A549 (cell line): ENCODE measurements around the gene EPB41L2. TPM values are rescaled to one million over a fixed set of nuclear protein-coding genes. Genes with fewer than 3 reads are reported as not detected.

Source experiments
- ATAC-seq, 2 experiments: fragments of 200-7000 bp in 1 of 2; fragments of >200 bp in 1 of 2; cut with Nextera tagmentation in 1 of 2; cut with Tn5 transposase in 1 of 2; 3 replicates each; pipeline versions ENCODE4 v1.8.0 to v1.9.1; 2018 to 2020; ENCODE audit warnings: mild to moderate bottlenecking in 1 of 2, moderate library complexity in 1 of 2
- CTCF ChIA-PET: fragments of 300-600 bp; sonication (Branson Sonifier 250); formaldehyde crosslinking; extraction: SDS; loops from one replicate; lab custom pipeline; 2021; ENCODE audit warnings: antibody characterized with exemption, inconsistent platforms; lab: Yijun Ruan, JAX
- POLR2A ChIA-PET: fragments of 350-600 bp; formaldehyde crosslinking; extraction: SDS; loops from one replicate; lab custom pipeline; 2021; ENCODE audit warnings: antibody characterized with exemption, inconsistent platforms; lab: Yijun Ruan, JAX
- DNase-seq, 2 experiments: peaks; one replicate each; pipeline versions ENCODE4 v3.0.0 to v3.0.0-alpha.2; 2011 to 2016; ENCODE audit warnings: low read depth in 1 of 2, low spot score in 1 of 2
- FAIRE-seq: peaks from 2 replicates; lab custom pipeline; 2011; peaks lifted over from hg19 to GRCh38; lab: Jason Lieb, UNC
- H3K27ac ChIP-seq, 2 experiments: fragments of >200 bp; sonication (Bioruptor Twin); formaldehyde crosslinking; 3 replicates each; pipeline ENCODE4 v1.5.1; 2016 to 2017
- H3K4me1 ChIP-seq: fragments of >200 bp; sonication (Bioruptor Twin); formaldehyde crosslinking; 3 replicates; pipeline ENCODE4 v1.6.1; 2016
- H3K4me2 ChIP-seq: fragments of >200 bp; sonication (Bioruptor Twin); formaldehyde crosslinking; 3 replicates; pipeline ENCODE4 v1.6.1; 2016
- H3K4me3 ChIP-seq: fragments of >200 bp; sonication (Bioruptor Twin); formaldehyde crosslinking; 3 replicates; pipeline ENCODE4 v1.5.1; 2016
- H3K9me3 ChIP-seq: fragments of >200 bp; sonication (Bioruptor Twin); formaldehyde crosslinking; 3 replicates; pipeline ENCODE4 v1.6.1; 2016
- BHLHE40 ChIP-seq: IDR thresholded peaks from 2 replicates; pipeline ENCODE4 v1.6.1; 2012; ENCODE audit warnings: low read depth, low read length, inconsistent platforms
- CBX8 ChIP-seq: fragments of 200-600 bp; sonication (generic); IDR thresholded peaks from 2 replicates; pipeline ENCODE4 v1.6.1; 2016
- CEBPB ChIP-seq, 2 experiments: fragments of >200 bp in 1 of 2; sonication (Bioruptor Twin) in 1 of 2; formaldehyde crosslinking in 1 of 2; IDR thresholded peaks; 2 replicates each; pipeline ENCODE4 v1.6.1; 2012 to 2016
- CHD4 ChIP-seq: fragments of 200-600 bp; sonication (generic); IDR thresholded peaks from 2 replicates; pipeline ENCODE4 v1.6.1; 2016; ENCODE audit warnings: antibody characterized with exemption, mild to moderate bottlenecking, borderline replicate concordance
- EHMT2 ChIP-seq: fragments of 200-600 bp; sonication (generic); IDR thresholded peaks from 2 replicates; pipeline ENCODE4 v1.6.1; 2016; ENCODE audit warnings: antibody characterized with exemption, low read depth, mild to moderate bottlenecking, moderate library complexity
- EP300 ChIP-seq, 2 experiments: fragments of >200 bp; sonication (Bioruptor Twin); formaldehyde crosslinking; IDR thresholded peaks; 2 replicates in 1 of 2; 3 replicates in 1 of 2; pipeline ENCODE4 v1.6.1; 2016 to 2017
- FOSB ChIP-seq: fragments of 250-450 bp; sonication (Bioruptor Pico); IDR thresholded peaks from 2 replicates; pipeline ENCODE4 v1.5.0; 2020; ENCODE audit warnings: mild to moderate bottlenecking, moderate library complexity
- HDAC2 ChIP-seq: fragments of 200-600 bp; sonication (generic); IDR thresholded peaks from 2 replicates; pipeline ENCODE4 v1.6.1; 2016
- HEYL ChIP-seq: fragments of 250-450 bp; sonication (Bioruptor Pico); IDR thresholded peaks from 2 replicates; pipeline ENCODE4 v1.8.0; 2021; ENCODE audit warnings: mild to moderate bottlenecking, moderate library complexity
- MYC ChIP-seq: IDR thresholded peaks from 2 replicates; pipeline ENCODE4 v1.6.1; 2012; ENCODE audit warnings: mild to moderate bottlenecking, inconsistent platforms, low read length, improper control_type of control experiment, borderline replicate concordance
- NFE2L2 ChIP-seq: fragments of 150-350 bp; conservative IDR thresholded peaks from 2 replicates; pipeline ENCODE4 v1.6.1; 2014; ENCODE audit warnings: low read length
- NPAS2 ChIP-seq: fragments of 250-450 bp; sonication (Bioruptor Pico); IDR thresholded peaks from 2 replicates; pipeline ENCODE4 v1.8.0; 2022; ENCODE audit warnings: mild to moderate bottlenecking, moderate library complexity, borderline replicate concordance
- PHF8 ChIP-seq: fragments of 200-600 bp; sonication (generic); IDR thresholded peaks from 2 replicates; pipeline ENCODE4 v1.6.1; 2016; ENCODE audit warnings: low read depth, mild to moderate bottlenecking, antibody characterized with exemption, moderate library complexity, borderline replicate concordance
- POLR2A ChIP-seq: IDR thresholded peaks from 2 replicates; pipeline ENCODE4 v1.6.1; 2012; ENCODE audit warnings: mild to moderate bottlenecking, low read length
- POLR2AphosphoS2 ChIP-seq: conservative IDR thresholded peaks from 2 replicates; pipeline ENCODE4 v1.6.1; 2012; ENCODE audit warnings: low read length, improper control_type of control experiment, inconsistent platforms
- RARB ChIP-seq: fragments of 250-450 bp; sonication (Bioruptor Pico); IDR thresholded peaks from 2 replicates; pipeline ENCODE4 v1.8.0; 2021; ENCODE audit warnings: mild to moderate bottlenecking, moderate library complexity
- RCOR1 ChIP-seq: fragments of 150-350 bp; IDR thresholded peaks from 2 replicates; pipeline ENCODE4 v1.6.1; 2014; ENCODE audit warnings: antibody characterized with exemption, low read length, low read depth
- SMC3 ChIP-seq: fragments of >200 bp; sonication (Bioruptor Twin); formaldehyde crosslinking; IDR thresholded peaks from 3 replicates; pipeline ENCODE4 v1.6.1; 2018; ENCODE audit warnings: inconsistent platforms
- SREBF2 ChIP-seq: fragments of 450-650 bp; IDR thresholded peaks from 2 replicates; pipeline ENCODE4 v1.6.1; 2014; ENCODE audit warnings: mild to moderate bottlenecking, moderate library complexity
- ZC3H11A ChIP-seq: fragments of 450-650 bp; IDR thresholded peaks from 2 replicates; pipeline ENCODE4 v1.6.1; 2014; ENCODE audit warnings: antibody characterized with exemption, mild to moderate bottlenecking
- ZFP36 ChIP-seq: fragments of 450-650 bp; IDR thresholded peaks from 2 replicates; pipeline ENCODE4 v1.6.1; 2014; ENCODE audit warnings: borderline replicate concordance; ENCODE audit not compliant: partially characterized antibody
- ZNF302 ChIP-seq: fragments of 250-450 bp; sonication (Bioruptor Pico); IDR thresholded peaks from 2 replicates; pipeline ENCODE4 v1.9.0; 2021; ENCODE audit warnings: inconsistent platforms, mild to moderate bottlenecking, moderate library complexity
- WGBS: methylation state at CpG from one replicate; pipeline ENCODE4 v1.1.6; 2017; ENCODE audit errors: missing lambda C conversion rate; 5-methylcytosine and 5-hydroxymethylcytosine counted together
- polyA plus RNA-seq, 4 experiments: library from polyadenylated mRNA; depleted of rRNA in 3 of 4; stranded (reverse); fragments of >200 nt; fragmentation: RNase III in 1 of 4; extraction: RNeasy Plus Mini Kit Qiagen cat#74134 plus additional on column Dnase treatment in 1 of 4; gene quantifications; 2 replicates in 3 of 4; 3 replicates in 1 of 4; pipeline ENCODE4 v1.2.3, GENCODE V29; 2011 to 2017
- TF ChIP-seq, protein P1 (sequence below): fragments of >200 bp; sonication (Bioruptor Twin); formaldehyde crosslinking; IDR thresholded peaks from 3 replicates; pipeline ENCODE4 v1.5.1; 2016
- TF ChIP-seq, protein P2 (sequence below): IDR thresholded peaks from 2 replicates; pipeline ENCODE4 v1.6.1; 2012
- TF ChIP-seq, protein P3 (sequence below): IDR thresholded peaks from 2 replicates; pipeline ENCODE4 v1.6.1; 2012; ENCODE audit warnings: low read depth, borderline replicate concordance
- TF ChIP-seq, protein P4 (sequence below): fragments of 150-350 bp; IDR thresholded peaks from 2 replicates; pipeline ENCODE4 v1.6.1; 2014; ENCODE audit warnings: low read depth, mild to moderate bottlenecking, low read length
- TF ChIP-seq, protein P5 (sequence below): fragments of 200-600 bp; sonication (generic); IDR thresholded peaks from 2 replicates; pipeline ENCODE4 v1.6.1; 2016; ENCODE audit warnings: antibody characterized with exemption, mild to moderate bottlenecking, moderate library complexity

Gene EPB41L2
- polyA plus RNA-seq, 2 of the 4 experiments (the other 2 are of a cell fraction): 42.9 to 50.3 TPM

DNA sequence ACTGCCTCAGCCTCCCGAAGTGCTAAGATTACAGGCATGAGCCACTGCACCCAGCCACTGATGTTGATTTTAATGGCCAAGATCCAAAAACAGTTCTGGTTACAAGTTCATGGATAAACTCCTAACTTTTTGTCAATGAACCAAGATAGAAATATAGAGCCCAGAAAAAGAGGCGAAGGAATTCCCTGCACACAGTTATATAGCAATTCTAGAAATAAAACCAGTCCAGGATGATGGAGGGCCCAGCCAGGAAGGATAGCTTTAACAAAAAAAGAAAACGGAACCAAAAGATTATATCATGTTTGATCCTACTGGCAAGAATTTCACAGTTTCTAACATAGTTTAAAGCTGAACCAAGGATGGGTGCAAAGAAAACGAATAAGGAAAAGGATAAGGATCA is 10.9 kb downstream of the EPB41L2 start:
- 93% methylated on average over 4 of the region's 4 CpGs for WGBS
- Histone ChIP-seq H3K4me2 (no peak overlapping the region), H3K4me1 (no peaks in the 10 kb centered on the region; the same call in 2 of the 3 replicates), H3K9me3 (peaks cover 38% of the 10 kb centered on the region), H3K4me3 (no peak overlapping the region), H3K27ac (no peak overlapping the region)
- ChIA-PET POLR2A (no interaction called here), CTCF (interaction anchor here (0.5 kb wide), 1 partner anchor 241 kb away, joined by 4 read pairs; no protein-coding TSS in a partner anchor)
- DNase-seq: no peak
- ATAC-seq: no peak
- FAIRE-seq: no peak
- TF ChIP-seq, protein P1, sequence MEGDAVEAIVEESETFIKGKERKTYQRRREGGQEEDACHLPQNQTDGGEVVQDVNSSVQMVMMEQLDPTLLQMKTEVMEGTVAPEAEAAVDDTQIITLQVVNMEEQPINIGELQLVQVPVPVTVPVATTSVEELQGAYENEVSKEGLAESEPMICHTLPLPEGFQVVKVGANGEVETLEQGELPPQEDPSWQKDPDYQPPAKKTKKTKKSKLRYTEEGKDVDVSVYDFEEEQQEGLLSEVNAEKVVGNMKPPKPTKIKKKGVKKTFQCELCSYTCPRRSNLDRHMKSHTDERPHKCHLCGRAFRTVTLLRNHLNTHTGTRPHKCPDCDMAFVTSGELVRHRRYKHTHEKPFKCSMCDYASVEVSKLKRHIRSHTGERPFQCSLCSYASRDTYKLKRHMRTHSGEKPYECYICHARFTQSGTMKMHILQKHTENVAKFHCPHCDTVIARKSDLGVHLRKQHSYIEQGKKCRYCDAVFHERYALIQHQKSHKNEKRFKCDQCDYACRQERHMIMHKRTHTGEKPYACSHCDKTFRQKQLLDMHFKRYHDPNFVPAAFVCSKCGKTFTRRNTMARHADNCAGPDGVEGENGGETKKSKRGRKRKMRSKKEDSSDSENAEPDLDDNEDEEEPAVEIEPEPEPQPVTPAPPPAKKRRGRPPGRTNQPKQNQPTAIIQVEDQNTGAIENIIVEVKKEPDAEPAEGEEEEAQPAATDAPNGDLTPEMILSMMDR: no peak
- TF ChIP-seq, protein P2, sequence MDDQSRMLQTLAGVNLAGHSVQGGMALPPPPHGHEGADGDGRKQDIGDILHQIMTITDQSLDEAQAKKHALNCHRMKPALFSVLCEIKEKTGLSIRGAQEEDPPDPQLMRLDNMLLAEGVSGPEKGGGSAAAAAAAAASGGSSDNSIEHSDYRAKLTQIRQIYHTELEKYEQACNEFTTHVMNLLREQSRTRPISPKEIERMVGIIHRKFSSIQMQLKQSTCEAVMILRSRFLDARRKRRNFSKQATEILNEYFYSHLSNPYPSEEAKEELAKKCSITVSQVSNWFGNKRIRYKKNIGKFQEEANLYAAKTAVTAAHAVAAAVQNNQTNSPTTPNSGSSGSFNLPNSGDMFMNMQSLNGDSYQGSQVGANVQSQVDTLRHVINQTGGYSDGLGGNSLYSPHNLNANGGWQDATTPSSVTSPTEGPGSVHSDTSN: no peak
- TF ChIP-seq ZC3H11A (no peak), CHD4 (no peak), NPAS2 (CRISPR knock-in tag) (no peak), SMC3 (no peak), BHLHE40 (no peak), POLR2A (no peak), NFE2L2 (no peak), PHF8 (no peak), FOSB (CRISPR knock-in tag) (no peak), HDAC2 (no peak), HEYL (CRISPR knock-in tag) (no peak), ZFP36 (no peak), EHMT2 (no peak)
- TF ChIP-seq, protein P3, sequence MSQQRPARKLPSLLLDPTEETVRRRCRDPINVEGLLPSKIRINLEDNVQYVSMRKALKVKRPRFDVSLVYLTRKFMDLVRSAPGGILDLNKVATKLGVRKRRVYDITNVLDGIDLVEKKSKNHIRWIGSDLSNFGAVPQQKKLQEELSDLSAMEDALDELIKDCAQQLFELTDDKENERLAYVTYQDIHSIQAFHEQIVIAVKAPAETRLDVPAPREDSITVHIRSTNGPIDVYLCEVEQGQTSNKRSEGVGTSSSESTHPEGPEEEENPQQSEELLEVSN: no peak
- TF ChIP-seq, protein P4, sequence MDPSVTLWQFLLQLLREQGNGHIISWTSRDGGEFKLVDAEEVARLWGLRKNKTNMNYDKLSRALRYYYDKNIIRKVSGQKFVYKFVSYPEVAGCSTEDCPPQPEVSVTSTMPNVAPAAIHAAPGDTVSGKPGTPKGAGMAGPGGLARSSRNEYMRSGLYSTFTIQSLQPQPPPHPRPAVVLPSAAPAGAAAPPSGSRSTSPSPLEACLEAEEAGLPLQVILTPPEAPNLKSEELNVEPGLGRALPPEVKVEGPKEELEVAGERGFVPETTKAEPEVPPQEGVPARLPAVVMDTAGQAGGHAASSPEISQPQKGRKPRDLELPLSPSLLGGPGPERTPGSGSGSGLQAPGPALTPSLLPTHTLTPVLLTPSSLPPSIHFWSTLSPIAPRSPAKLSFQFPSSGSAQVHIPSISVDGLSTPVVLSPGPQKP: no peak
- TF ChIP-seq, all 56 proteins: peak for 0

DNA sequence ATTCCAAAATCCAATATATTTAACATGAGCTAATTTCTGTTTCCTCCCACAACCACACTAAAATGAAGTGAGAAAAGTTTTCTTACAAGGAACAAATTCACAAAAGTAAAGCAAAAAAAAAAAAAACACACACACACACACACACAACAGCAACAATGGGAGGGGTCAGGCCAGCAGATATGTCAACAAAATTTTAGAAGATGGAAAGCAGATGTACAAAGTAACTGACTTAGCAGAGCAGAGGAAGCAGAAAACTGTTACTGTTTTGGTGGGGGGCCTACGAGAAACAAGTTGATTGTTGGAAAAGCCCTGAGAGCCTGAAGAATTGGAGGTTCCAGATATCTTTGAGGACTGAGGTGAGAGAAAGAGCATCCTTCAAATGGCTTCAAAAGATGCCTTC is 11.7 kb downstream of the EPB41L2 start:
- WGBS: 95% methylated on average over 1 of the region's 1 CpG
- FAIRE-seq: no peak
- CTCF ChIA-PET: no interaction called here
- H3K4me1 ChIP-seq: no peaks in the 10 kb centered on the region; the same call in 2 of the 3 replicates
- H3K4me2 ChIP-seq: no peak overlapping the region
- TF ChIP-seq CEBPB (IDR thresholded peaks at IDR 0.05): no peak
- no peak for TF ChIP-seq MYC
- no peak for TF ChIP-seq RARB
- TF ChIP-seq POLR2AphosphoS2: no peak
- TF ChIP-seq SREBF2: no peak
- TF ChIP-seq RCOR1: no peak
- TF ChIP-seq EP300 (IDR thresholded peaks at IDR 0.05): no peak
- TF ChIP-seq, protein P5, sequence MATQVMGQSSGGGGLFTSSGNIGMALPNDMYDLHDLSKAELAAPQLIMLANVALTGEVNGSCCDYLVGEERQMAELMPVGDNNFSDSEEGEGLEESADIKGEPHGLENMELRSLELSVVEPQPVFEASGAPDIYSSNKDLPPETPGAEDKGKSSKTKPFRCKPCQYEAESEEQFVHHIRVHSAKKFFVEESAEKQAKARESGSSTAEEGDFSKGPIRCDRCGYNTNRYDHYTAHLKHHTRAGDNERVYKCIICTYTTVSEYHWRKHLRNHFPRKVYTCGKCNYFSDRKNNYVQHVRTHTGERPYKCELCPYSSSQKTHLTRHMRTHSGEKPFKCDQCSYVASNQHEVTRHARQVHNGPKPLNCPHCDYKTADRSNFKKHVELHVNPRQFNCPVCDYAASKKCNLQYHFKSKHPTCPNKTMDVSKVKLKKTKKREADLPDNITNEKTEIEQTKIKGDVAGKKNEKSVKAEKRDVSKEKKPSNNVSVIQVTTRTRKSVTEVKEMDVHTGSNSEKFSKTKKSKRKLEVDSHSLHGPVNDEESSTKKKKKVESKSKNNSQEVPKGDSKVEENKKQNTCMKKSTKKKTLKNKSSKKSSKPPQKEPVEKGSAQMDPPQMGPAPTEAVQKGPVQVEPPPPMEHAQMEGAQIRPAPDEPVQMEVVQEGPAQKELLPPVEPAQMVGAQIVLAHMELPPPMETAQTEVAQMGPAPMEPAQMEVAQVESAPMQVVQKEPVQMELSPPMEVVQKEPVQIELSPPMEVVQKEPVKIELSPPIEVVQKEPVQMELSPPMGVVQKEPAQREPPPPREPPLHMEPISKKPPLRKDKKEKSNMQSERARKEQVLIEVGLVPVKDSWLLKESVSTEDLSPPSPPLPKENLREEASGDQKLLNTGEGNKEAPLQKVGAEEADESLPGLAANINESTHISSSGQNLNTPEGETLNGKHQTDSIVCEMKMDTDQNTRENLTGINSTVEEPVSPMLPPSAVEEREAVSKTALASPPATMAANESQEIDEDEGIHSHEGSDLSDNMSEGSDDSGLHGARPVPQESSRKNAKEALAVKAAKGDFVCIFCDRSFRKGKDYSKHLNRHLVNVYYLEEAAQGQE: no peak
- TF ChIP-seq PHF8: no peak
- TF ChIP-seq ZNF302 (CRISPR knock-in tag): no peak
- no peak for TF ChIP-seq CBX8
- H3K9me3 ChIP-seq: peaks cover 31% of the 10 kb centered on the region
- POLR2A ChIA-PET: no interaction called here
- ATAC-seq: no peak
- H3K4me3 ChIP-seq: no peak overlapping the region
- DNase-seq: no peak
- H3K27ac ChIP-seq: no peak overlapping the region
